Astrocyte (in vitro differentiated cells and primary cell): ENCODE results near the gene SND1. TPM values are rescaled to one million over a fixed set of nuclear protein-coding genes. Genes with fewer than 3 reads are reported as not detected.
A peak's percentile ranks its signal among the peaks of the same experiment; 100 is the strongest.

Source experiments
- DNase-seq: peaks from one replicate; pipeline ENCODE4 v3.0.0-alpha.2; 2010; ENCODE audit warnings: low read depth
- FAIRE-seq: peaks from 2 replicates; lab custom pipeline; 2011; peaks lifted over from hg19 to GRCh38; lab: Jason Lieb, UNC
- H2AFZ ChIP-seq: 2 replicates; pipeline ENCODE4 v1.6.0; 2012; ENCODE audit warnings: low read depth, low read length, inconsistent platforms
- H3K27ac ChIP-seq: 2 replicates; pipeline ENCODE4 v1.5.1; 2011; ENCODE audit warnings: low read depth, low read length, inconsistent platforms
- H3K27me3 ChIP-seq: 2 replicates; pipeline ENCODE4 v1.6.0; 2011; ENCODE audit warnings: low read length, inconsistent platforms; ENCODE audit not compliant: insufficient read depth
- H3K36me3 ChIP-seq: 2 replicates; pipeline ENCODE4 v1.5.1; 2011; ENCODE audit warnings: low read length, inconsistent platforms; ENCODE audit not compliant: insufficient read depth
- H3K4me1 ChIP-seq: 2 replicates; pipeline ENCODE4 v1.5.1; 2011; ENCODE audit warnings: low read length, inconsistent platforms; ENCODE audit not compliant: insufficient read depth
- H3K4me2 ChIP-seq: 2 replicates; pipeline ENCODE4 v1.6.0; 2012; ENCODE audit warnings: low read length, inconsistent platforms
- H3K4me3 ChIP-seq: 2 replicates; pipeline ENCODE4 v1.5.1; 2011; ENCODE audit warnings: low read depth, mild to moderate bottlenecking, low read length, inconsistent platforms; ENCODE audit not compliant: insufficient read depth
- H3K79me2 ChIP-seq: 2 replicates; pipeline ENCODE4 v1.6.0; 2012; ENCODE audit warnings: mild to moderate bottlenecking, low read length, inconsistent platforms; ENCODE audit not compliant: insufficient read depth
- H3K9ac ChIP-seq: 2 replicates; pipeline ENCODE4 v1.6.0; 2012; ENCODE audit warnings: mild to moderate bottlenecking, low read length, inconsistent platforms
- H3K9me3 ChIP-seq: 2 replicates; pipeline ENCODE4 v1.5.1; 2012; ENCODE audit warnings: low read depth, mild to moderate bottlenecking, low read length, inconsistent platforms; ENCODE audit not compliant: insufficient read depth
- H4K20me1 ChIP-seq: 2 replicates; pipeline ENCODE4 v1.6.0; 2012; ENCODE audit warnings: low read length, inconsistent platforms; ENCODE audit not compliant: insufficient read depth
- H3K27ac Mint-ChIP-seq: one replicate; pipeline ENCODE4 v1.8.0; 2021; ENCODE audit warnings: mild to moderate bottlenecking, mixed read lengths; ENCODE audit not compliant: unreplicated experiment
- H3K27me3 Mint-ChIP-seq: one replicate; pipeline ENCODE4 v1.8.0; 2021; ENCODE audit warnings: low read depth, mixed read lengths; ENCODE audit not compliant: unreplicated experiment
- H3K36me3 Mint-ChIP-seq: one replicate; pipeline ENCODE4 v1.8.0; 2021; ENCODE audit warnings: low read depth, mixed read lengths; ENCODE audit not compliant: unreplicated experiment
- H3K4me1 Mint-ChIP-seq: one replicate; pipeline ENCODE4 v1.8.0; 2021; ENCODE audit warnings: low read depth, mixed read lengths; ENCODE audit not compliant: unreplicated experiment
- H3K4me3 Mint-ChIP-seq: one replicate; pipeline ENCODE4 v1.8.0; 2021; ENCODE audit warnings: mild to moderate bottlenecking, moderate library complexity, mixed read lengths; ENCODE audit not compliant: unreplicated experiment
- H3K9me3 Mint-ChIP-seq: one replicate; pipeline ENCODE4 v1.8.0; 2021; ENCODE audit warnings: mild to moderate bottlenecking, mixed read lengths; ENCODE audit not compliant: unreplicated experiment
- CTCF ChIP-seq: IDR thresholded peaks from 2 replicates; pipeline ENCODE4 v1.5.1; 2011; ENCODE audit warnings: low read depth, mild to moderate bottlenecking, inconsistent platforms, low read length, moderate library complexity; ENCODE audit not compliant: insufficient read depth
- EZH2 ChIP-seq: IDR thresholded peaks from 2 replicates; pipeline ENCODE4 v1.6.1; 2012; ENCODE audit warnings: mild to moderate bottlenecking, low read length, inconsistent platforms; ENCODE audit not compliant: insufficient read depth
- total RNA-seq: library from RNA; stranded (reverse); gene quantifications from 2 replicates; pipeline ENCODE4 v1.2.1, GENCODE V29; 2021

The SND1 gene
- total RNA-seq, 1 donor from 2014 or later, result 267 TPM

- peaks cover 8% of the 10 kb centered on the region for H3K36me3 Mint-ChIP-seq
- H3K9me3 Mint-ChIP-seq, result no peaks in the 10 kb centered on the region
- peaks cover 91% of the 10 kb centered on the region for H4K20me1 ChIP-seq
Observed at GRCh38 chr7:128020159-128020558, 368.2 kb downstream of the SND1 start.

GRCh38 chr7:128021366-128021765 lies 369.4 kb downstream of the SND1 start:
- TF ChIP-seq EZH2 (no peak), CTCF (no peak)
- Mint-ChIP-seq H3K27ac (peak overlapping the region; percentile 29), H3K36me3 (peaks cover 8% of the 10 kb centered on the region), H3K4me1 (peaks cover 46% of the 10 kb centered on the region), H3K9me3 (no peaks in the 10 kb centered on the region), H3K4me3 (no peak overlapping the region), H3K27me3 (no peaks in the 10 kb centered on the region)
- H3K36me3 ChIP-seq, result no peaks in the 10 kb centered on the region
- H3K27ac ChIP-seq, result no peak overlapping the region
- H3K27me3 ChIP-seq, result no peaks in the 10 kb centered on the region
- no peak for DNase-seq
- H3K9ac ChIP-seq, result no peak overlapping the region
- no peak overlapping the region for H3K4me2 ChIP-seq
- no peak overlapping the region for H3K4me3 ChIP-seq
- H3K9me3 ChIP-seq, result no peaks in the 10 kb centered on the region
- H4K20me1 ChIP-seq, result peaks cover 92% of the 10 kb centered on the region
- peaks cover 6% of the 10 kb centered on the region for H3K79me2 ChIP-seq
- no peak overlapping the region for H2AFZ ChIP-seq
- peaks cover 42% of the 10 kb centered on the region for H3K4me1 ChIP-seq
- FAIRE-seq, result no peak

More at GRCh38 chr7:128020159-128020558, 368.2 kb downstream of the SND1 start:
- no peak overlapping the region for H2AFZ ChIP-seq
- no peak overlapping the region for H3K4me3 Mint-ChIP-seq
- H3K4me1 ChIP-seq, result peaks cover 33% of the 10 kb centered on the region
- H3K4me1 Mint-ChIP-seq, result peaks cover 34% of the 10 kb centered on the region
- FAIRE-seq (no peak), DNase-seq (no peak)
- H3K27ac ChIP-seq, result no peak overlapping the region
- H3K27me3 Mint-ChIP-seq, result no peaks in the 10 kb centered on the region
- H3K4me2 ChIP-seq, result no peak overlapping the region
- no peak overlapping the region for H3K4me3 ChIP-seq
- no peak overlapping the region for H3K27ac Mint-ChIP-seq
- no peak for TF ChIP-seq EZH2
- no peak for TF ChIP-seq CTCF
- peaks cover 6% of the 10 kb centered on the region for H3K79me2 ChIP-seq
- H3K27me3 ChIP-seq, result no peaks in the 10 kb centered on the region
- no peak overlapping the region for H3K9ac ChIP-seq
- no peaks in the 10 kb centered on the region for H3K9me3 ChIP-seq
- H3K36me3 ChIP-seq, result no peaks in the 10 kb centered on the region

GRCh38 chr7:128022631-128023532 lies 370.9 kb downstream of the SND1 start:
- FAIRE-seq, result no peak
- peaks cover 91% of the 10 kb centered on the region for H4K20me1 ChIP-seq

More at GRCh38 chr7:128022631-128023532, 370.9 kb downstream of the SND1 start:
- H3K79me2 ChIP-seq, result peaks cover 6% of the 10 kb centered on the region
- Mint-ChIP-seq H3K4me1 (peaks cover 55% of the 10 kb centered on the region), H3K36me3 (peaks cover 5% of the 10 kb centered on the region), H3K9me3 (no peaks in the 10 kb centered on the region), H3K27ac (peak overlapping the region; percentile 92), H3K4me3 (peak overlapping the region; percentile 31), H3K27me3 (no peaks in the 10 kb centered on the region)
- peak overlapping the region; percentile 40 for H3K4me2 ChIP-seq
- peaks cover 38% of the 10 kb centered on the region for H3K4me1 ChIP-seq
- no peak overlapping the region for H2AFZ ChIP-seq
- no peaks in the 10 kb centered on the region for H3K36me3 ChIP-seq
- no peaks in the 10 kb centered on the region for H3K9me3 ChIP-seq
- peak overlapping the region; percentile 39 for H3K9ac ChIP-seq
- DNase-seq, result peak; percentile 80
- no peaks in the 10 kb centered on the region for H3K27me3 ChIP-seq
- no peak overlapping the region for H3K4me3 ChIP-seq
- no peak overlapping the region for H3K27ac ChIP-seq
- TF ChIP-seq EZH2, result no peak
- no peak for TF ChIP-seq CTCF
